Brain microvascular endothelial cell (primary cell): Measurements from ENCODE around the gene CDC42SE1.
A peak's percentile ranks its signal among the peaks of the same experiment; 100 is the strongest.

ENCODE experiments used
- DNase-seq: peaks from one replicate; pipeline ENCODE4 v3.0.0-alpha.2; 2020
- H3K27ac ChIP-seq: fragments of 250-450 bp; sonication (Bioruptor Pico); 2 replicates; pipeline ENCODE4 v1.5.1; 2020; ENCODE audit warnings: mild to moderate bottlenecking, moderate library complexity
- H3K27me3 ChIP-seq: fragments of 250-450 bp; sonication (Bioruptor Pico); replicated peaks from 2 replicates; pipeline ENCODE4 v1.5.1; 2020; ENCODE audit warnings: mild to moderate bottlenecking
- H3K36me3 ChIP-seq: fragments of 250-450 bp; sonication (Bioruptor Pico); replicated peaks from 2 replicates; pipeline ENCODE4 v1.5.1; 2020; ENCODE audit warnings: mild to moderate bottlenecking
- H3K4me3 ChIP-seq: 2 replicates; pipeline ENCODE4 v1.5.1; 2011; ENCODE audit warnings: low read depth, mild to moderate bottlenecking, control low read depth, low read length, moderate library complexity
- CTCF ChIP-seq: IDR thresholded peaks from 2 replicates; pipeline ENCODE4 v1.5.1; 2011; ENCODE audit warnings: low read depth, mild to moderate bottlenecking, moderate library complexity, low read length, control low read depth, inconsistent platforms; ENCODE audit errors: missing control alignments
- in situ Hi-C: cut with HindIII; loops from 2 replicates; pipeline ENCODE4 v1.10.0; 2017; ENCODE audit warnings: low sequenced_read_pairs, low pct_ligation_motif_present

Gene CDC42SE1

DNA sequence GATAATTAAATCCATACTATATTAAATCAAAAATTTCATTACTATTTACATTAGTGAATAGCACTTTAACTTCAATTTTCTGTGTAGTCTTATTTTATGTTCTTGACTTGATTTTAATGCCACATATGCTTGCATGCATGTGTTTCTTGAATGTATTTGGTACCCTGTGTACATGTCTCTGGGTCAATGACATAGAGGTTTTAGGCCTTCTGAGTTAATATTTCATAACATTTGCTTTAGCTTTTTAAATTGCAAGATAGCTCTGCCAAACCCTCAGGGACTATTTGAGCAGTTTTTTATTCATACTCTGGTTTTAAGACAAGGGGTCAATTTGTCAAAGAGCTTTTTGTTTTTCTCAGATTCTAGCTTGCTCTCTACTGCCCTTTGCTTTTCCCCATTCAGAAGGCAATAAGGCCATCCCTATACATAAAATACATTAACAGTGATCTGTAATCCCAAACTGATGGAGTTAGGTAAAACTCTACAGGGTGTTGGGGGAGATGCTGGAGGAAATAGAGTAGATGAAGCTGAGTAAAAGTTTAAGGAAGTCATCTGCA lies 5.7 kb upstream of the CDC42SE1 start:
- Histone ChIP-seq H3K27me3 (no peaks in the 10 kb centered on the region), H3K27ac (no peak overlapping the region), H3K4me3 (no peak overlapping the region), H3K36me3 (peaks cover 25% of the 10 kb centered on the region)
- in situ Hi-C loops = no loop called here
- no peak for TF ChIP-seq CTCF
- DNase-seq = no peak

DNA sequence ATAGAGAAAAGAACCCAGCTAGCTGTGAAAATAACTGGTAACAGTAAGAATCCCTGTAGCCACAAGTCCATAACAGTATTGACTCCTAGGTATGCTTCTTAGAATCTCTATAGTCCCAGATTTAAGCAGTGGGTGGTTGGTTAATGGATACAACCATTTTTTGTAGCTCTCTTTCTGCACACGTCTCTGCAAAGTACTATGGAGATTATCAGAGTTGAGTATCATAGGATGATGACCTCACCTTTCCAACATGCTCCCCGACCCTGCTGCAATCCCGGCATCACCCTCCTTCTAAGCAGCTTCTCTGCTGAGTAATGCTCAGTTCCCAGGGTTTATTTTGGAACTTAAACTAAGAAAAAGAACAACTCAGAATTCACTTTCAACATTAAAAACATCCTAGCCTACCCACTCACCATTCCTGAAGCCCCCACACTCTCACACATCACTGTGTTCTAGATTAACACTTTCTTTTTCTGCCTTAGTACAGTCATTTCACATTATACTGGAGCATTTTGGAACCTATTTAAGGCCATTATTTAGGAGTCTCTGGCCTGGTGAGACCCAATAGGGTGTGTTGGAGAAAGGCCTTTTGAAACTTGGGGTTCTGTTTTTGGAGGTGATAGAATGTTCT lies 3.4 kb upstream of the CDC42SE1 start:
- Histone ChIP-seq H3K4me3 (peak overlapping the region; percentile 30), H3K27me3 (no peaks in the 10 kb centered on the region), H3K36me3 (peaks cover 16% of the 10 kb centered on the region), H3K27ac (peak overlapping the region; percentile 90)
- no peak for TF ChIP-seq CTCF
- in situ Hi-C loops = no loop called here
- DNase-seq = peak; percentile 85

DNA sequence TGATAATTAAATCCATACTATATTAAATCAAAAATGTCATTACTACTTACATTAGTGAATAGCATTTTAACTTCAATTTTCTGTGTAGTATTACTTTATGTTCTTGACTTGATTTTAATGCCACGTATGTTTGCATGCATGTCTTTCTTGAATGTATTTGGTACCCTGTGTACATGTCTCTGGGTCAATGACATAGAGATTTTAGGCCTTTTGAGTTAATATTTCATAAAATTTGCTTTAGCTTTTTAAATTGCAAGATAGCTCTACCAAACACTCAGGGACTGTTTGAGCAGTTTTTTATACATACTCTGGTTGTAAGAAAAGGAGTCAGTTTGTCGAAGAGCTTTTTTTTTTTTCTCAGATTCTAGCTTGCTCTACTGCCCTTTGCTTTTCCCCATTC lies 2.3 kb upstream of the CDC42SE1 start:
- Histone ChIP-seq H3K27me3 (no peaks in the 10 kb centered on the region), H3K4me3 (peak overlapping the region; percentile 89)
- in situ Hi-C loops = no loop called here

GRCh38 chr1:151060657-151061421 lies 1.4 kb upstream of the CDC42SE1 start:
- Histone ChIP-seq H3K27ac (peak overlapping the region; percentile 90), H3K4me3 (peak overlapping the region; percentile 89), H3K27me3 (no peaks in the 10 kb centered on the region), H3K36me3 (peaks cover 19% of the 10 kb centered on the region)
- DNase-seq = no peak
- in situ Hi-C loops = no loop called here
- no peak for TF ChIP-seq CTCF

More for the DNA sequence above, 2.3 kb upstream of the CDC42SE1 start:
- no peak for TF ChIP-seq CTCF
- no peak for DNase-seq
- H3K36me3 ChIP-seq = peaks cover 16% of the 10 kb centered on the region
- peak overlapping the region; percentile 90 for H3K27ac ChIP-seq

GRCh38 chr1:151060007-151060656 lies 710 bp upstream of the CDC42SE1 start, which contains the start of gene MLLT11:
TSS of gene MLLT11 (plus strand) at chr1:151060397. CDS start at chr1:151067225, 6,828 bp downstream.
- in situ Hi-C loops = no loop called here
- peak within 1 kb of the TSS; percentile 89 for H3K4me3 ChIP-seq
- peak within 1 kb of the TSS; percentile 90 for H3K27ac ChIP-seq
- peak; percentile 72 for DNase-seq
- H3K36me3 ChIP-seq = peaks cover 26% of the 10 kb centered on the region
- TF ChIP-seq CTCF = no peak
- H3K27me3 ChIP-seq = no peaks in the 10 kb centered on the region
